ENCODE measurements around the gene NEAT1.

NEAT1 gene

DNA sequence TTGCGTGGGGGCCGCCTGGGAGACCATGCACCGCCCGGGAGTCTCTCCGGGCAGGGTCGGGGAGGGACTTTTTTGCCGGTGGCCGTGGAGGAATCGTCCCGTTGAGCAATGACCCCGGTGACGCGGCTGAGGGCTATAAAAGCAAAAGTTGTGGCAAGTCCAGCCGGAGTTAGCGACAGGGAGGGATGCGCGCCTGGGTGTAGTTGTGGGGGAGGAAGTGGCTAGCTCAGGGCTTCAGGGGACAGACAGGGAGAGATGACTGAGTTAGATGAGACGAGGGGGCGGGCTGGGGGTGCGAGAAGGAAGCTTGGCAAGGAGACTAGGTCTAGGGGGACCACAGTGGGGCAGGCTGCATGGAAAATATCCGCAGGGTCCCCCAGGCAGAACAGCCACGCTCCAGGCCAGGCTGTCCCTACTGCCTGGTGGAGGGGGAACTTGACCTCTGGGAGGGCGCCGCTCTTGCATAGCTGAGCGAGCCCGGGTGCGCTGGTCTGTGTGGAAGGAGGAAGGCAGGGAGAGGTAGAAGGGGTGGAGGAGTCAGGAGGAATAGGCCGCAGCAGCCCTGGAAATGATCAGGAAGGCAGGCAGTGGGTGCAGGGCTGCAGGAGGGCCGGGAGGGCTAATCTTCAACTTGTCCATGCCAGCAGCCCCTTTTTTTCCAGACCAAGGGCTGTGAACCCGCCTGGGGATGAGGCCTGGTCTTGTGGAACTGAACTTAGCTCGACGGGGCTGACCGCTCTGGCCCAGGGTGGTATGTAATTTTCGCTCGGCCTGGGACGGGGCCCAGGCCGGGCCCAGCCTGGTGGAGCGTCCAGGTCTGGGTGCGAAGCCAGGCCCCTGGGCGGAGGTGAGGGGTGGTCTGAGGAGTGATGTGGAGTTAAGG lies at the start of gene NEAT1:
Gene NEAT1, plus strand, starts transcription at position 166 of the 883 bp plus-strand sequence.
- DNase-seq, result peak; percentile 92 to 93

DNA sequence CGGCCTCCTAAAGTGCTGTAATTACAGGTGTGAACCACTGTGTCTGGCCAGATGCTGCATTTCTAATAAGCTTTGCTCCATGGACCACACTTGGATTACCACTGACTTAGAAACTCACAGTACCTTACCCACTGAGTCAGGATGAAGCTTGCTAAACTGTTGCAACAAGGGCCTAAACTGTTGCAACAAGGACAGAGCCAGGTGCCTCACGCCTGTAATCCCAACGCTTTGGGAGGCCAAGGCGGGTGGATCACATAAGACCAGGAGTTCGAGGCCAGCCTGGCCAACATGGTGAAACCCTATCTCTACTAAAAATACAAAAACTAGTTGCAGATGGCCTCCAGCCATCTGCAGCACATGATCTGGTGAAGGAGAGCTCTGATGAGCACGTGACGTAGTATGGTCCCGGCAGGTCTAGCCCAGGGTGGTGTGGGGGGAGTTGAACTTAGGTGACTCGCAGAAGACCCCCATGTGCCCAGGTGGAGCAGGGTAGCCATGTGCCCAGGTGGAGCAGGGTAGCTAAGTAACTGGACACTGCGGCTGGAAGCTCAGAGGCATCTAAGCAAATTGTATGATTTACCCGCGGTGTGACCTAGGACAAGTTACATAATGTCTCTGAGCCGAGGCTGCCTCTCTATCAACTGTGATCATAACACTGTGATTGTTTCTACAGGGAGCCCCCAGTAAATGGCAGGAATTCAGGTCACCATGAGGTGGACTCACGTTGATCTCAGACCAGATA lies 48.6 kb upstream of the NEAT1 start:
- no peak for DNase-seq

DNA sequence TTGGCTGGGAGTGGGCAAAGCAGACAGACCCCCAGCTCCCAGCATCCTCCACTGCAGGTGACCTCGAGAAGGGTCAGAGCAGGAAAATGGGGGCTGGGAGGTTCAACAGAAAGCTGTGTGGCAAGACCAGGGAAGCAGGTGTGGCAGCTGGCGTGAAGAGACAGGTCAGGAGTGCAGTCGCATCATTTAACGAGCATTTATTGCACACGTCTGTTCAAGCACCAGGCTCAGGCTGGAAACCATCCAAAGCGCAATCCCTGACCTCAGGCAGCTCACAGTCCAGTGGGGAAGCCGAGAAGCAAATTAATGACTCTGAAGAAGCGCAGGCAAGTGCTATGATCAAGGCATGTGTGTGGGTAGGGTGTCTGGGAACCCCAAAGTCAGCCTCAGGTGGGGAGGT lies 47.6 kb upstream of the NEAT1 start:
- DNase-seq, result no peak

DNA sequence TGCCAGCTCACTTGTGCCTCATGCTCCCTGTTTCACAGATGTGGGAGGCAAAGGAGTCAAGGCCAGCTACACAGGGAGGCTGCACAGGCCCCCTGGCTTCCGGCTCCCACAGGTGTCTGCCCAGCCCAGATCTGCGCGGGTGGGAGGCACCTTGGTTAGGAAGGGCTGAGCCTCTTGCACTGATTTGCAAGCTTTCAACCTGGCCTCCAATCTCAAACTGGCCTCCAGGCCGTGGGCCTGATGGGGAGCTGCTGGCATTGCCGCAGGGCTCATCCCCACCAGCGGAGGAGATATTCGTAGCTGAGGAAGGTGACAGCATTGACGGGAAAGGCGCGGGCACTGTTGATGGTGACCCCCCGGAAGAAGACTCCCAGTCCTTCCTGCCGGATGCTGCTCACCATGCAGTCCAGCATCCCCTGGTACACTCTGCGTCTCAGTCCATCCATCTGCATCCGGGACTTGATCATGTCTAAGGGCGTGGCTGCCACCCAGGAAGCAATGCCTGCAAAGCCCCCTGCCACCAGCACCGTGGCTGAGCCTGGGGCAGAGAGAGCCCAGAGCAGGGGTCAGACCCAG lies 46.4 kb upstream of the NEAT1 start:
- DNase-seq, result no peak

DNA sequence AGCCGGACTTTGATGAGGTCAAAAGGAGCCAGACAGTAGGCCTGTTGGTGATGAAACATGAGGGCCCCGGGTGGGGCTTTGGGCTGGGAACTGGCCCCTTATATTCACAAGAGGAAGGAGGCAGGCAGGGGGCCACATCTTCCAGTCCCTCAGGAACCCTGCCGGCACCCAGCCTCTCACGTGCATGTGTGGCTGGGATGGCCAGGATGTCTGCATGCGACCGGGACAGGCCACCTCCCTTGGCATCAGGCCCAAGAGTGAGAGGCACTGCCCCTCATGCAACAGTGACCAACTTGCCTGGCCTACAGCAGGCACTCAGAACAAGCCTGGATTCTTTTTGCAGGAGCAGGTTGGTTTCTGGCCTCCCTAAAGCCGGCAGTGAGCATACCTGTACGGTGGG lies 45.6 kb upstream of the NEAT1 start:
- no peak for DNase-seq

DNA sequence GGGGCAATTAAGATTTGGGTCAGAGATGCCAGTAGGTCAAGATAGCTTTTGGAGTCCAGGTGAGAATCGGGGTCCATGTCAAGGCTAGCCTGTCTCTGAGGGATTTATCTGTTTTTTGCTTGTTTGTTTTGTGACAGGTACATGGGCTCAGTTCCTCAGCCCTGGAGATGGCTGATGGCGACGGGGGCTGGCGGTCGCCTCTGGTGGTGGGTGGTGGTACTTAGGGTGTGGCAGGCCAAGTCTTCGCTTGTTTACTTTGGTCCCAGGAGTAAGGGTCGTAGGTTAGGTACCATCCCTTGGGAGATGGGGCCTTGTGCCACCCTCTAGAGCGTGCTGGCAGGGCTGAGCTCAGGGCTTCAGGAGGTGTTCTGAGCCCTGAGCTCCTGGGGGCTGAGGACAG lies 44.8 kb upstream of the NEAT1 start:
- no peak for DNase-seq

DNA sequence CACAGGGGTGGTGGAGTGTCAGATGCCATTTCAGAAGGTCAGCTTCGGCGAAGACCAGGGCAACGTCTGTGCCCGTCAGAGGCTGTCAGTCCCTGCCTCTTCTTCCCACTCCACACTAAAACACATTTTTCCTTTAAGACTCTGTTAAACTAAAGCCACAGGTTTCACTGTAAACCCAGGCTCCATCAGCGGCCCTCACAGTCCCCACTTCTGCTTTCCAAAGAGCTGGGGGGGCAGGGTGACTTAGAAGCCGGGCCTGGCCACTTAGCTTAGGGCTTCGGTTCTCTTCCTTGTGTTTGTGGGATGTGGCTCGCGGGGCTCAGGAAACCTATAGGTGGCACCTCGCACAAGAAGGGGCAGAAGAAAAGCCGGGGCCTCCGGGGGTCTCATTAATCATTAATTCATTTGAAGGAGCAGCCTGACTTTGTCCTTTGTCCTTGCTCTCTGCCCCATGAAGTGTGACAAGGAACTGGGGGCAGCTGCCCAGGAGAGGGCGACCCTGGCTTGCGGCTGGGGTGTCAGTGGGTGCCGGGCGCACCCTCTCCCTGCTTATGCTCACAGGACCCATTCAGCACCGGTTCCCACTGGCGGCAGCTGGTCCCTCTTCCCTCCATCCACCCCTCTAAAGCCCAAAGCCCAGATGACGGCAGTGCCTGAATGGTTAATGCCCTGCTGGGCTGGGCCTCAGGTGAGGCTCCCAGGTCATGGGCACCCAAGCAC lies 44.2 kb upstream of the NEAT1 start:
- DNase-seq, result no peak

DNA sequence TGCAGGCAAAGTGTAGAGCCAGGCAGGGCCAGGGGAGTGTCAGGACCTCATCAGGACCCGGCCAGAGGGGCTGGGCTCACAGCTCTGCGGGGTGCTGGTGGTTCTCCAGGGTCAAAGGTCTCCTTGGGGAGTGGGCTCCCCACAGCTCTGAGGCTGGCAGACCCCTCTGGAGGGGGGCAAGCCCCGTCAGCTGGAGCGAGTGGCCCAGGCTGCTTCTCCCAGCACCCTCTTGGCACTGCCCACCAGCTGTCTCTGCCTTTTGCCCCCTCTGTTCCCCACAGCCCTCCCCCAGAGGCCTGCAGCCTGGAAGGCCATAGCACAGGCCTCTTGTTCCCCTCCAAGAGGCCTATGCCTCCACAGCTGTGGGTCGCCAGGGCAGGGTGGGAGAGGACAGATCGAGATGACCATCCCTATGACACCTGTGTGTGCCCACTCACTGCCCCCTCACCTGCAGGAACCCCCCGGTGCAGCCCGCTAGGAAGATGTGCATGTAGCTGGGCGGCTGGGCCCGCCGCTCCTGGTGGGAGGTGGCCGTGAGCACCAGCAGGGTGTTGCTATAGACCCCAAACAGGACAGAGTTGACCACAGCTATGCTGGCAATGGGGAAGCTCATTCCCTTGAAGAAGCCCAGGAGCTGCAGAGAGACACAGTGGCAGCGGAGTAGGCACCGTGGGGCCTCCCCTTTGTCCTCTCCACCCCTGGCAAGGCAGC lies 43.5 kb upstream of the NEAT1 start:
- DNase-seq, result no peak

DNA sequence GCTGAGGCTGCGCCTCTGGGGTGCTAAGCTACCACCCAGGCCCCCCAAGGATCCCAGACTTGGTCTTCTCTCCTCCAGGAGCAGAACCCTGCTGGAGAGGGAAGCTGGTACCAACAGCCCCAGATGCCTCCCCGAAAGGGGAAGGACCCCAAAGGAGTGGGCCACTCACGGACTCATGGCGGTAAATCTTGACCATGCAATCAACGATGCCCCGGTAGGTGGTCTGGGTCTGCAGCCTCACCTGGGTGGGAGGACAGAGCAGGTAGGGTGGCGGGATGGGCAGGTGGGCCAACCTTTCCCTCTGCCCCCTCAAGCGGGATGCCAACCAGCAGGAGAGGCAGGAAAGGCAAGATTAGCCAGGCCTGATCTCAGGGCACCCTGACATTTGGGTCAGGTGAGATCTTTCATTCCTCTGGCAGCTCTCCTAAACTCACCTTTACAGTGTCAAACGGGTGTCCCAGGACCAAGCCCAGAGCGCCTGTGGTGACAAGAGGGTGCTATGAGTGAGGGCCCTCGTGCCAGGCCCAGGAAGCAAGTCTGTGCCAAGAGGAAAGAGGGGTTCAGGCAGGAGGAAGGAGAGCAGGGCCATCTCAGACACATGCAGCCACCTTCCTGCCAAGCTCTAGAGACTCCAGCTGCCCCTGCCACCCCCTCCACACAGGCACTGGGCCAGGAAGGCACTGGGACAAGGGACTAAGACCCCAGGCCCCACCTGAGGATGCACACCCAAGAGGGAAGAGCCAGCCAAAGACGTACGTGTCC lies 42.7 kb upstream of the NEAT1 start:
- DNase-seq, result no peak

DNA sequence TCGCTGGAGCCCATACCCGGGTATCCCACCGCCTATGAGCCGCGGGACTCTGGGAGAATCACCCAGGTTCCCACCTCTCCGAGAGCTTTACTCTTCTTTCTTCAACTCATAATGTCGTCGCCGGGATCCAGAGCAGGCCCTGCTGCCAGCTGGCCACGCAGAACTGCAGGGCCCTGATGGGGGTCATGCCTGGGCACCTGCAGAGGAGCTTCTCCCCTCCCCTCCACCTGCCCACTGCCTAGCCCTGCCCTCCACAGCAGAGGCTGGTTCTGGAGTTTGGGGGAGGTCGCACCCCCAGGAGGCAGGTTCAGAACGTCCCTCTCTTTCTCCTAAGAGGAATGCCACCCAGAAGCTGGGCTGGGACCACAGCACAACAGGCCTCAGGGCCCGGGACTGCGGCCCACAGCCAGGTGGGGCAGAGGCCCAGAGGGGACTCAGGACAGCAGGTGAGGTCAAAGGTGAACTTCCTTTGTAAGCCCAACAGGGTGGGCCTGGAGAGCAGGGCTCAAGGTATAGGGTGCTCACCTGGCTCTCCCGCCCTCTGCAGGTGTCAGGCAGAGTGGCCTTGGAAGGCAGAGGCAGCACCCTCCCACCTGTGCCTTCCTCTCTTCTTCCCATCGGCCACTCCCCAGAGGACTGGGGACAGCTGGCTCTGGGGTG lies 42.0 kb upstream of the NEAT1 start:
- no peak for DNase-seq

DNA sequence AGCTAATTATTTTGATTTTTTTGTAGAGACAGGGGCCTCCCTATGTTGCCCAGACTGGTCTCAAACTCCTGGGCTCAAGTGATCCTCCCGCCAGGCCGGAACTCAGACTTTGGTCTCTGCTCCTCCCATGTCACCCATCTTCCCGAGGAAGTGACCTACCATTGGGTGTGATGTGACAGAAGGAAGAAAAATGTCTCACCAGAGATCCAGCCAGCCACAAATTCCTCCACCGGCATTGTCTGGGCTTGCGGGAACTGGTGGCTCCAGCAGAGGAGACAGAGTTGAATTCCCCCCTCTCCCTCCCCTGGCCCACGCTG lies 40.9 kb upstream of the NEAT1 start:
- no peak for DNase-seq

DNA sequence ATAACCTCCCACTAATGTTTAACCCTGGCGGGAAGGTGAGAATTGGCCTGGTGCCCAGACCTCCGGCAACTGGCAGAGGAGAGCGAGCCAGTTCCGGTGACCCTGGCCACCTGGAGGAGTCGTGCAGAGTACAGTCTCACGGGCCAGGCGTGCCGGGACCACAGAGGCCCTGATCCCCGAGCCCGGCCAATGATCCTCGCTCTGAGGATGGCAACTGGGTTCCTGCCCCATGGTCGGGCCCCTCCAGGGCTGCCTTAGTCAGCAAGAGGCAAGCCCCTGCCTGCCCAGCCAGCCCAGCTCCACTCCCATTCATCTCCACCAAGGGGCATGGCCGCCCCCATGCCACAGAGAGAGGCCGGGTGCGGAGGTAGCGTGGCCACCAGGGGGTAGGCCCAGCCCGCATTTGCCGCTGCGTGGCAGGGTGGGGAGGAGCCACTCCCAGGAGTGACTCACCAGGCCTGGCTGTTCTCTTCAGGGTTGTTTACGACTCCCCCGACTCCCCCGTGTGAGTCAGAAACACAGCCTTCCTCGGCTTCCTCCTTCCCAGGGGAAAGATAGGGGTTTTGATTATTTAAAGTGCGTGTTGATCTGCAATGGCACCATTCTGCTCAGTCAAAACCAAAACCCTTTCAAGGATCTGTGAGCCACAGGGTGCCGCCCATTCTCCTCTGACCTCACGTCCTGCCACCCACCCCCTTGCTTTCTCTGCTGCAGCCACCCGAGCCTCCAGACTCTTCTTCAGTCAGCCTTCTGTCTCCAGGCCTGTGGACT lies 40.4 kb upstream of the NEAT1 start, which contains the start of gene SLC25A45:
Gene SLC25A45, minus strand, starts transcription at position 614 of the 771 bp plus-strand sequence. CDS start 695 bp downstream, outside the sequence.
- DNase-seq, result peak; percentile 91 to 93

DNA sequence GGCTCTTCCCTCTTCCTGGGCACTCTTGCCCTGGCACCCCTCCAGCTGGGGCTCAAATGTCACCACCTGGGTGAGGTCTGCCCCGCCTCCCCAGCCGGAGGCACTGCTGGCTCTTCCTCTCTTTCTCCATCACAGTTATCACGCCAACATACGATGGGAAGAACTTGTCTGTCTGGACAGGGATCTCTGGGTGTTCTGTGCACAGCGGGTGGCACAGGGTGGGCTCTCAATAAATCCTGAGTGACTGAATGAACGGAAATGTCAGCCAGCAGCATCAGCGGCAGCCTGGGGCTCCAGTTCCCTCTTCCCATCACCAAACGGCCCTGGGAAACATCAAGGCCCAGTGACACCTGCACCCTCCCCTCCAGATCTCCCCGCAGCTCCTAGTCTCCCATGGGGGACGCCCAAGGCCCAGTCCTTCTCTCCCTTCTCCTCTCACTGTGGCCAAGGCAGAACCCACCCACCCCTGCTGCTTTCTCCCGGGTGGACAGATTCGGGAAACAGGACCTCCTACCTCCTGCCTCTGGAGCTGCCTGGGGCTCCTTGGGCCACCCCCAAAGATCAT lies 39.7 kb upstream of the NEAT1 start:
- no peak for DNase-seq

DNA sequence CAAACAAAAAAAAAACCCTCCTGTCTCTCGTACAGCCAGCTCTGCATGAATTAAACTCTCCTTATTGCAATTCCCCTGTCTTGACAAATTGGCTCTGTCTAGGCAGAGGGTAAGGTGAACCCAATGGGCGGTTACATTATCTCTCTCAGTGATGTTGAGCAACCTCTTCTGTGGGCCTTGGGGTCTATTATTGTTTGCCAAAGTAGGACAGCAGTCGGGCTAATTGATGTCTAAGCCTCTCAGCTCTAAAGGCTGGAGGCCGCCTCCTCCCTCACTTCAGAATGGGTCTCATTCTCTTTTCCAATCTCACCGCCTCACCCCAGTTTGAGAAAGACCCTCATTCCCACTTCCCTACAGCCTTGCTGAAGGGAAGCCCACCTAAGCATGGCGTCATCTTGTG lies 38.8 kb upstream of the NEAT1 start:
- no peak for DNase-seq

DNA sequence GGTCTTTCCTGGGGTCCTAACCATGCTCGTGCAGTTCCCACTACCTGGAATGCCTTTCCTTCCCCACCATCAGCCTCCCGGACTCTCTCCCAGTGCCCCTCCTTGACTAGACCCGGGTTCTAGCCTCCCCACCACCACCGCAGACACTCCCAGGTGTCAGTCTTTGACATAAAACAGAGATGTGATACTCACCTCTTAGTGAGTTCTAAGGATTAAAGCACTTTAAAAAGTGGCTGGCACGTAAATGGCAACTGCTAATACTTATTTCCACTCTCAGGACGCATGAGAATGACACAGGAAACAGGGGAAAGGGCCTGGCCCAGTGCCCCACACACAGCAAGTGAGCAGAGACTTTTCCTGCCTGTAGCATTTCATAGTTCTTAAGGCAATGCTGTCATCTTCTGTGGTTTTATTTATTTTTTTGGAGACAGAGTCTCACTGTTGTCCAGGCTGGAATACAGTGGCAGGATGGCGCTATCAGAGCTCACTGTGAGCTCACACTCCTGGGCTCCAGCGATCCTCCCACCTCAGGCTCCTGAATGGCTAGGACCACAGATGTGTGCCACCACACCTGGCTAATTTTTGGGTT lies 38.2 kb upstream of the NEAT1 start:
- no peak for DNase-seq

DNA sequence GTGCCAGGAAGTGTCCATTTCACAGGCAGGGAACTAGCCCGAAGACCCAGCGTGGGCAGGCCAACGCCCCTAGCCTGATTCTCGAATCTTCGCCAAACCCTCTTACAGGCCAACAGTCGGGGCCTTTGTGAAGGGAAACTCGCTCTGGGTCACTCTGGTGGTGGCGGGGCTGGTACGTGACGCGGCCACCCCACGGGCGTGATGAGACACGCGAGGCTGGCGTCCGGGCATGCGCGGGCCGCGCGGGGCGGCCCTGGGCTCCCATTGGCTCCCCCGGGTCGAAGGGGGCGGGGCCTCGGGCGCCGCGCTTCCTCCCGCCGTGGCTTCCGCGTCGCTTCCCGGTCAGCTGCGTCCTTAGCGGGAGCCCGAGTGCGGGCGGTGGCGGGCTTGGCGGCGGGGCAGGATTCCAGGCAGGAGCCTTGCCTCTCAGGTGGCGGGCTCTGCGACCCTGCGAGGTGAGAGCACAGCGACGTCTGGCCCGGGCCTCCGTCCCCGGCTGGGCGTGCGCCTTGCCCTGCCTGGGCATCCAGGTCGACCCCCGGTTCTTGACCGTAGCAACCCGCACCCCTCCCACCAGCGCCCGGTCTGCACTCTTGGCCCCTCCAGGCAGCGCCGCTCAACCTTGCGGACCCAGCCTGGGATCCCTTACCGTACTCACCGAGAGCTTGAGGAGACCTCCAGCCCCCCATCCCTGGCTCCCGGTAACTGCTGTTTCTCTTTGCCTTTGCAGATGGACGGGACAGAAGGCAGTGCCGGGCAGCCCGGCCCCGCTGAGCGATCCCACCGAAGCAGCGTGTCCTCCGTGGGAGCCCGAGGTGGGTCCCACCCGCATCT lies 36.1 kb upstream of the NEAT1 start, which contains the start of gene FRMD8:
Gene FRMD8, plus strand, starts transcription at position 331 of the 834 bp plus-strand sequence. Its CDS starts 400 bp downstream, at position 731.
- DNase-seq, result peak; percentile 83 to 88

DNA sequence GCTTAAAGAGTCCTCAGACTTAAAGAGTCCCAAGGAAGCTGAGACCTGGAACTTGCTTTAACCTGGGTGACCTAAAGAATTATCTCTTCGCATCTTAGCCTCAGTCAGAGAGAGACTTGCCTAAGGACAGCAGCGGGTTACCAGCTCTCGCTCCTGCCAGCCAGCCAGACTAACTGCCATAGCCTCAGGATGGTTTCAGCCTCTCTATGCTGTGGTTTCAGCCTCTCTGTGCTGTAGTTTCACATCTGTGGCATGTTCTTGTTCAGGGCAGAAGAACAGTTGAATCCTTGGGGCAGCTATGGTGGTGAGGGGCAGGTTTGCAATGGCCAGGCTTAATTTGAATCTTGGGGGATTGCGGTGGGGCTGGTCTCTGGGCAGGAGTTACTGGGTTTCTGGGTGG lies 33.9 kb upstream of the NEAT1 start:
- DNase-seq, result no peak

DNA sequence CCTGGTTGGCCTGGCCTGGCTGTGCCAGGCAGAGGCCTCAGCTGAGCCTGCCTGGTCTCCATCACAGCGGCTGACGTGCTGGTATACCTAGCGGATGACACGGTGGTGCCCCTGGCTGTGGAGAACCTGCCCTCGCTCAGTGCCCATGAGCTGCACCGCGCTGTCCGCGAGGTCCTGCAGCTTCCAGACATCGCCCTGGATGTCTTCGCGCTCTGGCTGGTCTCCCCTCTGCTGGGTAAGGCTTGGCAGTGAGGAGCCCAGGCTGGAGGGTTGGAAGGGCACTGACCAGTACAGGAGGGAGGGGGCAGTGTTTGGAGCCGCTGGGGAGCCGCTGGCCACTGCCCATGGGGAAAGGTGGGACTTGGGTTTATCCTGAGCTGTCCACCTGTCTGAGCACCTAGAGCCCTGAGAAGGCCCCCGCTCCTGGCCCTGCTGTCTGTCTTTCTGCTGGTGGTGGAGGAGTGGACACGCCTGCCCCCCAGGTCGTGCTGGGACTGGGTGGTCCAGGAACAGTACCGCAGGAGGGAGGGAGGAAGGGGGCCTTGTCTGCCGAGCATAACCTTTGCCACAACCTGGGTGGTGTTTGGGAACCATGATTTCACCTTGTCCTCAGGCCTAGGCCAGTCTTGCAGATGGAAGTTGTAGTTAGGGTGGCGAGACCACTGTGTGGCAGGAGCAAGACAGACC lies 33.2 kb upstream of the NEAT1 start:
- no peak for DNase-seq

Measured in activated CD4-positive, alpha-beta T cell treated with anti-CD3 and anti-CD28 coated beads, Interleukin-2, amount 50 U/mL, for 4 hours (primary cell).